Measurements from ENCODE around the gene TENM4. TPM values are rescaled to one million over a fixed set of nuclear protein-coding genes. Genes with fewer than 3 reads are reported as not detected.

The TENM4 gene
- total and polyA plus RNA-seq, 2 of the 13 experiments (the other 11 are each of a cell fraction or from before 2014, with no cell fraction given): not detected

GRCh38 chr11:79481795-79482194, 41.0 kb upstream of the TENM4 start:
- H3K27me3 ChIP-seq (ENCODE audit: control insufficient read depth in 1 of 2, insufficient read depth in 2 of 2, low read length in 2 of 2): no peaks in the 10 kb centered on the region
- no peak overlapping the region for H2AFZ ChIP-seq (ENCODE audit: low read length)
- no peaks in the 10 kb centered on the region for H4K20me1 ChIP-seq (ENCODE audit: insufficient read depth, low read length)
- H3K4me2 ChIP-seq (ENCODE audit: low read depth, low read length): no peak overlapping the region
- no TSS peak for BruUV-seq (replicated peaks)
- no peaks in the 10 kb centered on the region for H3K79me2 ChIP-seq (ENCODE audit: insufficient read depth, low read length)
- no peak overlapping the region for H3K4me3 ChIP-seq (replicated peaks in 1 of 3; ENCODE audit: insufficient read depth in 1 of 3, low read depth in 2 of 3, low read length in 3 of 3)
- CTCF ChIA-PET (ENCODE audit: low intra/inter-chr PET ratio, low total read pairs): no interaction called here
- no peaks in the 10 kb centered on the region for H3K4me1 ChIP-seq (ENCODE audit: insufficient read depth, low read length)
- ATAC-seq (no peak), DNase-seq (ENCODE audit: low spot score) (no peak), FAIRE-seq (no peak)
- WGBS (ENCODE audit: low lambda C conversion rate): 0% methylated on average over 3 of the region's 3 CpGs
- no peaks in the 10 kb centered on the region for H3K36me3 ChIP-seq (replicated peaks in 1 of 2; ENCODE audit: control insufficient read depth in 1 of 2, insufficient read depth in 2 of 2, low read length in 2 of 2)
- POLR2A ChIA-PET: no interaction called here
- no peaks in the 10 kb centered on the region for H3K9me3 ChIP-seq (ENCODE audit: low read length)
- H3K9ac ChIP-seq (ENCODE audit: insufficient read depth, low read depth, low read length): no peak overlapping the region
- intact Hi-C loops (cut with micrococcal nuclease; ENCODE audit: unreplicated experiment) (no loop called here), in situ Hi-C loops (cut with HindIII; ENCODE audit: extremely low pct_ligation_motif_present, low pct_unique_long_range_greater_than_20kb) (no loop called here)
- H3K27ac ChIP-seq (ENCODE audit: extremely low read length, insufficient read depth, low read length): no peak overlapping the region
- TF ChIP-seq CREBL2 (CRISPR knock-in tag; IDR thresholded peaks at IDR 0.05; ENCODE audit: borderline replicate concordance) (no peak), ZNF362 (CRISPR knock-in tag; IDR thresholded peaks at IDR 0.05; ENCODE audit: borderline replicate concordance) (no peak), SNRNP70 (IDR thresholded peaks at IDR 0.05; ENCODE audit: low read depth, low read length) (no peak), IRF2 (CRISPR knock-in tag; IDR thresholded peaks at IDR 0.05) (no peak), ZNF547 (CRISPR knock-in tag; IDR thresholded peaks at IDR 0.05) (no peak), ZNF556 (CRISPR knock-in tag; IDR thresholded peaks at IDR 0.05; ENCODE audit: borderline replicate concordance) (no peak), ZNF674 (CRISPR knock-in tag; IDR thresholded peaks at IDR 0.05; ENCODE audit: low read depth) (no peak), NFIC (IDR thresholded peaks at IDR 0.05; ENCODE audit: low read length) (no peak), ZNF496 (CRISPR knock-in tag; IDR thresholded peaks at IDR 0.05; ENCODE audit: insufficient replicate concordance) (no peak), ZNF3 (CRISPR knock-in tag; IDR thresholded peaks at IDR 0.05) (no peak), ZNF788 (CRISPR knock-in tag; IDR thresholded peaks at IDR 0.05; ENCODE audit: borderline replicate concordance) (no peak), ZNF33B (CRISPR knock-in tag; IDR thresholded peaks at IDR 0.05) (no peak), ELF4 (CRISPR knock-in tag; IDR thresholded peaks at IDR 0.05; ENCODE audit: borderline replicate concordance) (no peak), ZNF704 (CRISPR knock-in tag; IDR thresholded peaks at IDR 0.05; ENCODE audit: borderline replicate concordance) (no peak), ZNF142 (CRISPR knock-in tag; IDR thresholded peaks at IDR 0.05) (no peak), THAP7 (CRISPR knock-in tag; IDR thresholded peaks at IDR 0.05) (no peak), SPEN (CRISPR knock-in tag; IDR thresholded peaks at IDR 0.05; ENCODE audit: low read depth) (no peak)

Measured in HepG2 (cell line).